ENCODE data around the gene CA12.
"Not testable (repeated sequence)": the region's sequence is repeated elsewhere in the genome, so short reads cannot be mapped to it uniquely, and the experiment has no call there.

The CA12 gene

GRCh38 chr15:63381301-63382204 lies at the start of gene CA12:
CA12 (minus strand) TSS chr15:63381846; CDS start chr15:63381720, 126 bp downstream.
- DNase-seq (ENCODE audit: low read depth) = no peak

- DNase-seq (ENCODE audit: low read depth) = no peak
These were observed 49.3 kb upstream of the CA12 start for GRCh38 chr15:63430766-63431451.

GRCh38 chr15:63426552-63426951 lies 44.9 kb upstream of the CA12 start:
- DNase-seq (ENCODE audit: low read depth) = no peak

- DNase-seq (ENCODE audit: low read depth) = no peak
These were observed 43.9 kb upstream of the CA12 start for GRCh38 chr15:63425426-63425985.

- no peak for DNase-seq (ENCODE audit: low read depth)
These were observed 41.4 kb upstream of the CA12 start for GRCh38 chr15:63422891-63423590.

- DNase-seq (ENCODE audit: low read depth) = no peak
These were observed 39.8 kb upstream of the CA12 start for GRCh38 chr15:63421433-63421832.

- no peak for DNase-seq (ENCODE audit: low read depth)
These were observed 38.7 kb upstream of the CA12 start for GRCh38 chr15:63420333-63420747.

GRCh38 chr15:63418811-63419210 lies 37.2 kb upstream of the CA12 start:
- DNase-seq (ENCODE audit: low read depth) = no peak

- no peak for DNase-seq (ENCODE audit: low read depth)
These were observed 36.1 kb upstream of the CA12 start for GRCh38 chr15:63417721-63418120.

GRCh38 chr15:63417274-63417673 lies 35.6 kb upstream of the CA12 start:
- not testable (repeated sequence) for DNase-seq (ENCODE audit: low read depth)

GRCh38 chr15:63414474-63415120 lies 33.0 kb upstream of the CA12 start:
- no peak for DNase-seq (ENCODE audit: low read depth)

GRCh38 chr15:63412551-63412950 lies 30.9 kb upstream of the CA12 start:
- DNase-seq (ENCODE audit: low read depth) = no peak

GRCh38 chr15:63411866-63412265 lies 30.2 kb upstream of the CA12 start:
- DNase-seq (ENCODE audit: low read depth) = no peak

- DNase-seq (ENCODE audit: low read depth) = no peak
These were observed 27.5 kb upstream of the CA12 start for GRCh38 chr15:63409179-63409578.

- DNase-seq (ENCODE audit: low read depth) = no peak
These were observed 26.9 kb upstream of the CA12 start for GRCh38 chr15:63408524-63408923.

- no peak for DNase-seq (ENCODE audit: low read depth)
These were observed 26.0 kb upstream of the CA12 start for GRCh38 chr15:63407612-63408011.

GRCh38 chr15:63405683-63406390 lies 24.2 kb upstream of the CA12 start:
- no peak for DNase-seq (ENCODE audit: low read depth)

- DNase-seq (ENCODE audit: low read depth) = no peak
These were observed 23.5 kb upstream of the CA12 start for GRCh38 chr15:63405159-63405558.

- no peak for DNase-seq (ENCODE audit: low read depth)
These were observed 21.8 kb upstream of the CA12 start for GRCh38 chr15:63403254-63403945.

- DNase-seq (ENCODE audit: low read depth) = no peak
These were observed 21.0 kb upstream of the CA12 start for GRCh38 chr15:63402498-63403253.

Measured in T-helper 22 cell (primary cell).